OCI-LY7 (cell line): ENCODE results near the gene COP1. TPM values are rescaled to one million over a fixed set of nuclear protein-coding genes. Genes with fewer than 3 reads are reported as not detected.
"Not testable (repeated sequence)": the region's sequence is repeated elsewhere in the genome, so short reads cannot be mapped to it uniquely, and the experiment has no call there.

ENCODE experiments used
- BruUV-seq: library from RNA; stranded (reverse); fragments of 400-500 nt; replicated peaks from 2 replicates; lab custom pipeline; 2021; lab: Mats Ljungman, UMichigan
- CTCF ChIA-PET: fragments of 300-600 bp; sonication (Branson Sonifier 250); formaldehyde crosslinking; loops from one replicate; lab custom pipeline; 2022; ENCODE audit warnings: antibody characterized with exemption; ENCODE audit not compliant: unreplicated experiment; lab: Charles Lee
- POLR2A ChIA-PET: fragments of 300-600 bp; sonication (Branson Sonifier 250); formaldehyde crosslinking; loops from one replicate; lab custom pipeline; 2022; ENCODE audit warnings: antibody characterized with exemption; lab: Charles Lee
- DNase-seq: peaks from one replicate; pipeline ENCODE4 v3.0.0-alpha.2; 2015; ENCODE audit warnings: low spot score
- H2AFZ ChIP-seq: fragments of 200-600 bp; sonication (generic), shearing (Covaris generic); 2 replicates; pipeline ENCODE4 v1.6.1; 2014; ENCODE audit warnings: mild to moderate bottlenecking, antibody characterized with exemption, low read length, moderate library complexity
- H3K27ac ChIP-seq: fragments of 200-600 bp; sonication (generic); 2 replicates; pipeline ENCODE4 v1.5.1; 2014; ENCODE audit warnings: mixed run types, low read depth, mild to moderate bottlenecking, moderate library complexity, low read length, inconsistent platforms; ENCODE audit not compliant: poor library complexity, severe bottlenecking
- H3K36me3 ChIP-seq: fragments of 200-600 bp; sonication (generic); 2 replicates; pipeline ENCODE4 v1.6.1; 2014; ENCODE audit warnings: mild to moderate bottlenecking, antibody characterized with exemption, low read length, moderate library complexity, mixed read lengths; ENCODE audit not compliant: insufficient read depth
- H3K4me1 ChIP-seq: fragments of 200-600 bp; sonication (generic); 2 replicates; pipeline ENCODE4 v1.5.1; 2014; ENCODE audit warnings: mild to moderate bottlenecking, low read length; ENCODE audit not compliant: insufficient read depth, poor library complexity, severe bottlenecking
- H3K4me2 ChIP-seq: fragments of 200-600 bp; sonication (generic); 2 replicates; pipeline ENCODE4 v1.6.1; 2014; ENCODE audit warnings: mild to moderate bottlenecking, low read length
- H3K4me3 ChIP-seq: fragments of 200-600 bp; sonication (generic); 2 replicates; pipeline ENCODE4 v1.5.1; 2014; ENCODE audit warnings: mild to moderate bottlenecking, low read depth, low read length; ENCODE audit not compliant: poor library complexity, severe bottlenecking
- H3K79me2 ChIP-seq: fragments of 200-600 bp; sonication (generic); 2 replicates; pipeline ENCODE4 v1.6.1; 2016; ENCODE audit warnings: low read depth, mild to moderate bottlenecking, low read length, moderate library complexity, mixed read lengths; ENCODE audit not compliant: insufficient read depth
- H3K9me2 ChIP-seq: fragments of 200-600 bp; sonication (generic); 2 replicates; pipeline ENCODE4 v1.6.1; 2016; ENCODE audit warnings: mild to moderate bottlenecking, low read length, mixed read lengths; ENCODE audit not compliant: insufficient read depth
- H3K9me3 ChIP-seq: fragments of 200-600 bp; sonication (generic); 2 replicates; pipeline ENCODE4 v1.6.1; 2014; ENCODE audit warnings: mild to moderate bottlenecking, mixed run types, low read length, mixed read lengths
- H4K20me1 ChIP-seq: fragments of 200-600 bp; sonication (generic); 2 replicates; pipeline ENCODE4 v1.6.1; 2014; ENCODE audit warnings: mild to moderate bottlenecking, antibody characterized with exemption, low read length, moderate library complexity, mixed read lengths; ENCODE audit not compliant: insufficient read depth
- CTCF ChIP-seq: fragments of 200-600 bp; sonication (generic); conservative IDR thresholded peaks from 2 replicates; pipeline ENCODE4 v1.5.1; 2014; ENCODE audit warnings: mild to moderate bottlenecking, antibody characterized with exemption, low read length, moderate library complexity, mixed read lengths
- EZH2phosphoT487 ChIP-seq: fragments of 200-600 bp; sonication (generic); IDR thresholded peaks from 2 replicates; pipeline ENCODE4 v1.6.1; 2018; ENCODE audit warnings: low read depth, borderline replicate concordance, mild to moderate bottlenecking, mixed run types, antibody characterized with exemption, low read length, moderate library complexity, mixed read lengths
- intact Hi-C: fragments of 100-400 bp; cut with micrococcal nuclease; formaldehyde crosslinking; loops from one replicate; pipeline ENCODE4 v1.10.0; 2022; ENCODE audit not compliant: unreplicated experiment
- total RNA-seq, 2 experiments: library from RNA; depleted of rRNA in 1 of 2; stranded (reverse); fragments of >200 nt in 1 of 2; shearing (Covaris generic) in 1 of 2; gene quantifications; 2 replicates each; pipeline ENCODE4 v1.2.3, GENCODE V29; 2014 to 2022

Gene COP1
- total RNA-seq, 2 experiments from 2014 or later: 75.2 to 76.9 TPM

GRCh38 chr1:176029155-176029554 lies 177.9 kb downstream of the COP1 start:
- peaks cover 46% of the 10 kb centered on the region for H3K36me3 ChIP-seq
- intact Hi-C loops: no loop called here
- ChIA-PET CTCF (no interaction called here), POLR2A (no interaction called here)
- H3K4me2 ChIP-seq: no peak overlapping the region
- no peaks in the 10 kb centered on the region for H4K20me1 ChIP-seq
- no peaks in the 10 kb centered on the region for H3K9me3 ChIP-seq
- BruUV-seq: no TSS peak
- H3K27ac ChIP-seq: no peak overlapping the region
- no peaks in the 10 kb centered on the region for H3K79me2 ChIP-seq
- no peak overlapping the region for H2AFZ ChIP-seq
- H3K4me1 ChIP-seq: no peaks in the 10 kb centered on the region
- TF ChIP-seq CTCF: no peak
- TF ChIP-seq EZH2phosphoT487: no peak
- H3K9me2 ChIP-seq: no peaks in the 10 kb centered on the region
- no peak overlapping the region for H3K4me3 ChIP-seq
- no peak for DNase-seq

GRCh38 chr1:176027934-176028333 lies 179.2 kb downstream of the COP1 start:
- BruUV-seq, H3K9me2 ChIP-seq, H3K27ac ChIP-seq, DNase-seq, H3K4me1 ChIP-seq, H3K4me2 ChIP-seq, H2AFZ ChIP-seq, CTCF ChIA-PET, intact Hi-C loops, H3K4me3 ChIP-seq, H4K20me1 ChIP-seq, H3K9me3 ChIP-seq, H3K79me2 ChIP-seq: not testable (repeated sequence)
- POLR2A ChIA-PET: interaction anchor here (1.3 to 1.9 kb wide), 2 partner anchors 11 to 19 kb away, joined by 3 to 5 read pairs; no protein-coding TSS in a partner anchor
- H3K36me3 ChIP-seq: peaks cover 52% of the 10 kb centered on the region

- Histone ChIP-seq H3K36me3 (peaks cover 61% of the 10 kb centered on the region), H3K4me2 (no peak overlapping the region), H3K9me3 (no peaks in the 10 kb centered on the region), H3K9me2 (no peaks in the 10 kb centered on the region), H3K79me2 (no peaks in the 10 kb centered on the region), H3K4me1 (peaks cover 10% of the 10 kb centered on the region), H2AFZ (no peak overlapping the region), H3K4me3 (no peak overlapping the region), H4K20me1 (no peaks in the 10 kb centered on the region), H3K27ac (no peak overlapping the region)
- intact Hi-C loops: no loop called here
- BruUV-seq: no TSS peak
- CTCF ChIA-PET: no interaction called here
- DNase-seq: no peak
- no peak for TF ChIP-seq CTCF
- no peak for TF ChIP-seq EZH2phosphoT487
- POLR2A ChIA-PET: interaction anchor here (0.5 to 2.7 kb wide), 6 partner anchors 9 to 276 kb away, joined by 3 to 11 read pairs (median 3); no protein-coding TSS in a partner anchor
Measured at GRCh38 chr1:176022574-176022973, 184.5 kb downstream of the COP1 start.
